Dedifferentiated amniotic fluid mesenchymal stem cell (primary cell): ENCODE measurements around the gene RANBP17.
"Not testable (repeated sequence)": the region's sequence is repeated elsewhere in the genome, so short reads cannot be mapped to it uniquely, and the experiment has no call there.

Source experiments
- DNase-seq: peaks from one replicate; pipeline ENCODE4 v3.0.0-alpha.2; 2016; ENCODE audit errors: extremely low spot score

Gene RANBP17

DNA sequence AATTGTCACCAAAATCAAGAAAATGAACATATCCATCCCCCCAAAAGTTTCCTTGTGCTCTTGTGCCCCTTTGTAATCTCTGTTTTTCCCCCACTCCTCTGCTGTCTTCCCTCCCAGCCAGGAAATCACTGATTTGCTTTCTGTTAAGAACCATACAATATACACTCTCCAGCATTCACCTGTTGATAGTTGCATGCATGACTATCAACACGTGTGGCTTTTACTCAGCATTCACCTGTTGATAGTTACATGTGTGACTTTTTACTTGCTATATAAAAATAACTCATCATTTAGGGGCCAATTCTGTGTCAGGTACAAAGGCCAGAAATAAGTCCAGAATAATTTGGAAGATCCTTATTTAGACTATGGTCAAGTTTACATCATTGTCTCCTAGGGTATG, 6.0 kb downstream of the RANBP17 start:
- no peak for DNase-seq

DNA sequence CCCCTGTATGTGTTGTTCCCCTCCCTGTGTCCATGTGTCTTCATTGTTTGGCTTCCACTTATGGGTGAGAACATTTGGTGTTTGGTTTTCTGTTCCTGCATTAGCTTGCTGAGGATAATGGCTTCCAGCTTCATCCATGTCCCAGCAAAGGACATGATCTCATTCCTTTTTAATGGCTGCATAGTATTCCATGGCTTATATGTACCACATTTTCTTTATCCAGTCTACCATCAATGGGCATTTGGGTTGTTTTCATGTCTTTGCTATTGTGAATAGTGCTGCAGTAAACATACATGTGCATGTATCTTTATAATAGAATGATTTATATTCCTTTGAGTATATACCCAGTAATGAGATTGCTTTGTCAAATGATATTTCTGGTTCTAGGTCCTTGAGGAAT, 8.6 kb downstream of the RANBP17 start:
- DNase-seq = not testable (repeated sequence)

DNA sequence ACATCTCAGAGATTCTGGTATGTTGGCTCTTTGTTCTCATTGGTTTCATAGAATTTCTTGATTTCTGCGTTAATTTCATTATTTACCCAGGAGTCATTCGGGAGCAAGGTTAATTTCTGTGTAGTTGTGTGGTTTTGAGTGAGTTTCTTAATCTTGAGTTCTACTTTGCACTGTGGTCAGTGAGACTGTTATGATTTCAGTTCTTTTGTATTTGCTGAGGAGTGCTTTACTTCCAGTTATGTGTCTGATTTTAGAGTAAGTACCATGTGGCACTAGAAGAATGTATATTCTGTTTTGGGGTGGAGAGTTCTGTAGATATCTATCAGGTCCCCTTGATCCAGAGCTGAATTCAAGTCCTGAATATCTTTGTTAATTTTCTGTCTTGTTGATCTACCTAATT, 12.2 kb downstream of the RANBP17 start:
- DNase-seq = no peak

DNA sequence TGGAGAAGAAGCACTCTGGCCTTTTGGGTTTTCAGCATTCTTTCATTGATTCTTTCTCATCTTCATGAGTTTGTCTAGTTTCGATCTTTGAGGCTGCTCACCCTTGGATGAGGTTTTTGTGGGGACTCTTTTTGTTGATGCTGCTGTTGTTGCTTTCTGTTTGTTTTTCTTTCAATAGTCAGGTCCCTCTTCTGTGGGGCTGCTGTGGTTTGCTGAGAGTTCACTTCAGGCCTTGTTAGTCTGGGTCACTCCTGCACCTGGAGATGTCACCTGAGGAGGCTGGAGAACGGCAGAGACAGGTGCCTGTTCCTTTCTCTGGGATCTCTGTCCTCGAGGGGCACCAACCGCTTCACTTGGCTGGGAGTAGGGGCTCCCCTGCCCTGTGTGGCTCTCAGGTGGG, 14.0 kb downstream of the RANBP17 start:
- DNase-seq = no peak

DNA sequence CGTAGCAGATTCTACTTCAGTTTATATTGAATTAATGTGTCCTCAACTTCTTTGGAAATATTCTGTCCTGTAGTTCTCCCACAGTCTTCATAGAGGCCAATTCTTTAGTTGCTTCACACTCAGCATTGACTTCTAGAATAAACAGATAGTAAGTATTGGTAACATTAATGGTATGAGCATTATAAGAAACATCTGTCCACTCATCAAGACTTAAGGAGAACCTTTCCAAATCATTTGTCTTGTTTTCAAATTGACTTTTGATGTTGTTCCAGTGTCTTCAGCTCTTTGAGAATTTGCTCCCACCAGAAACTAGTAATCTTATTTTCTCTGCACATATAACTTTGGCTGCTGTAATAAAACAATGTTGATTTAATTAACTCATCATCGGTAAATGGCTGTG, 18.3 kb downstream of the RANBP17 start:
- no peak for DNase-seq

DNA sequence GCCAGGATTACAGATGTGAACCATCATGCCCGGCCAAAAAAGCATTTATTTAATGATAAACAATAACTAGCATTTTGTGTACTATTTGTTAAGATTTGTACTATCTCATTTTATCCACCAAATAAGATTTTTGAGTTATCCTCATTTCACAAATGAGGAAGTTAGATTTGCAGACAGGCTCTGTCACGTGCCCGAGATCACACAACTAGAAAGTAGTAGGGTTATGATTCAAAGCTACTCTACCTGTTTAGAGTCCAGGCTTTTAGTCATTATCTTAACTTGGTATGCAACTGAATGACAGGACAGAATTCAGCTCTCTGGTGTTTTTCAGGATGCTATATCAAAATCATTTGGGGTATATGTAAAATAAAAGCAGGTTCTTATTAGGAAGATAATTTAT, 20.5 kb downstream of the RANBP17 start:
- no peak for DNase-seq

DNA sequence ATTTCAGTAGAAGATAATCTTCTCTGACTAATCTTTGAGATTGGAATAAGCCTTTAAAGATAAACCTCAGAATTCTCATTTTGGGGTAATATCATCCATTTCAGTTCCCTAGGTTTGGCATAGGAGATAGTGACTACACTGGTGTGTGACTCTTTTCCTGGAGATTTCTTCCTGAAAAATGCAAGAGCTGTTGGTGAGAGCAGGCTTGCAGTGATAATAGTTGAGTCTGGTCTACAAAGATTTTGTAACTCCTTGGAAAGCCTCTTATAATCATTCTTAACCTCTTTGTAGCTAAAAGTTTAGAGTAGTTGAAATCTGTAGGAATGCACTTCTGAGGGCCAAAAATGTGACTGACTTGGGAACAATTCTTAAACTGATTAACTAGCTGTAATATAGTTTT, 23.4 kb downstream of the RANBP17 start:
- DNase-seq = no peak

DNA sequence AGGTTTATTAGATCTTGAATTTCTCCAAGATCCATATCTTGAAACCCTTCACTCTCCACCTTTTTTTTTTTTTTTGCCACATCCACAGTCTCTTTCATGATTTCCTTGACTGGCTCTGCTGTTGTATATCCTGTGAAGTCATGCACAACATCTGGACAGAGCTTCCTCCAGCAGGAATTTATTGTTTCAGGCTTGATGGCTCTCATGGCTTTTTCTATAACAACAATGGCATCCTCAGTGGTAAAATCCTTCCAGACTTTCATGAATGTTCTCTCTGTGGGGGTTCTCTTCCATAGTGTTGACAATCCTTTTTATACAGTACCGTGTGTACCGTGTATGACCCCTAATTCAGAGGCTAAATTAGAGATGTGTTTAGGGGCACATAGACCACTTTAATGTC, 24.0 kb downstream of the RANBP17 start:
- DNase-seq = no peak

DNA sequence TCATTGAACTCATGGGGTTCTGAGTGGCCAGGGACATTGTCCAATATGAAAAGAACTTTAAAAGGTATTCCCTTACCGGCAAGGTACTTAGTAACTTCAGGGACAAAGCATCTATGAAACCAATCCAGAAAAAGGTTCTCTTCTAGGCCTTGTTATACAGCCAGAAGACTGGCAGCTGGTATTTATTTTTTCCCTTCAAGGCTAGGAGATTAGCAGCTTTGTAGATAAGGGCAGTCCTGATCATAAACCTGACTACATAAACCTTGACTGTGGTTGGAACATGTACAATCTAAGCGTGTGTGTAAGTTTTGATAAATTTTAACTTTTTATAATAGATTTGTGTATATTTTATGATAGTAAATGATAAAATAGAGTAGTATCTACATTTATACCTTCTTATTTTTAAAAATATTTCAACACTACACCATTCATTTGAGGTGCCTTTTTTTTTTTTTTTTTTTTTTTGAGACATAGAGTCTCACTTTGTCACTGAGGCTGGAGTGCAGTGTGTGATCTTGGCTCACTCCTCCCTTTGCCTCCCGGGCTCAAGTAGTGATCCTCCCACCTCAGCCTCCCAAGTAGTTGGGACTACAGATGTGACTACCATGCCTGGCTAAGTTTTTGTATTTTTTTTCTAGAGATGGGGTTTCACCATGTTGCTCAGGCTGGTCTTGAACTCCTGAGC, 24.5 kb downstream of the RANBP17 start:
- DNase-seq = no peak

DNA sequence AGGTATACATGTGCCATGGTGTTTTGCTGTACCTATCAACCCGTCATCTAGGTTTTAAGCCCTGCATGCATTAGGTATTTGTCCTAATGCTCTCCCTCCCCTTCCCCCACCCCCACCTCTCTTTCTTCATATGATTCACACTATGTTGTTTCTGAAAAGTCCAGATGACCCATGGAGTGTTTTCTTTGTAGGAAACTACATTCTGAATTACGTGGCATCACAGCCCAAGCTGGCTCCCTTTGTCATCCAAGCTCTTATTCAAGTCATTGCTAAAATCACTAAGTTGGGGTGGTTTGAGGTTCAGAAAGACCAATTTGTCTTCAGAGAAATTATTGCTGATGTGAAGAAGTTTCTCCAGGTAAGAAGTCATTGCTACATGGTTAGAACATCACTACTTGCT, 30.4 kb downstream of the RANBP17 start:
- DNase-seq = no peak

DNA sequence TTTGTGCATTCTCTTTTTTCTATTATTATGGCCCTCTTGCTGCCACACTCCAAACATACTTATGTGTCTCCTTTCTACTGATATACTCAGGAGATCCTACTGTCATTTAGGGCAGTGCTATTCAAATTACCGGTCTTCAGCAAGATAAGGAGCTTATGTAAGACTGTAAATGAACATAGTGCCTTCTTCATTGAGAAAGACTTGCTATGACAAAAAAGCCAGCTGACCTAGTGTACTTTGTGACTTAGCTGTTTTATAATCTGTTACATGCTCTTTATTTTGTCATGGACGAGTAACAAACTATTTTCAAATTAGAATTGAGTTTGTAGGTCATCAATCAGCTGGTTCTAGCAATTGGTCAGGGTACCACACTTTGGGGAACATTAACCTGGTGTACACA, 32.8 kb downstream of the RANBP17 start:
- DNase-seq = no peak

DNA sequence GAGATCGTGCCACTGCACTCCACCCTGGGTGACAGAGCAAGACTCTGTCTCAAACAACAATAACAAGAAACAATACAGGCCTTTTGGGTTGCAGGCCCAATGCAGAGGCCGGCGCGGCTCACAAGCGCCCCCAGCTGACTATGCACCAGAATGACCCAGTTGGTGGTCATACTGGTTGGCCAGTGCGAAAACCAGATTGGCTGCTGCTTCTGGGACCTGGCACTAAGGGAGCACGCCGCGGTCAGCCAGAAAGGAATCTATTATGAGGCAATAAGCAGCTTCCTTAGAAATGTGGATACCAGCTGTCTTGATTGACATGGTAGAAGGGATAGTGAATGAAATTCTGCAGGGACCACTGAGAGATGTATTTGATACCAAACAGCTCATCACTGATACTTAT, 35.0 kb downstream of the RANBP17 start:
- DNase-seq = no peak

DNA sequence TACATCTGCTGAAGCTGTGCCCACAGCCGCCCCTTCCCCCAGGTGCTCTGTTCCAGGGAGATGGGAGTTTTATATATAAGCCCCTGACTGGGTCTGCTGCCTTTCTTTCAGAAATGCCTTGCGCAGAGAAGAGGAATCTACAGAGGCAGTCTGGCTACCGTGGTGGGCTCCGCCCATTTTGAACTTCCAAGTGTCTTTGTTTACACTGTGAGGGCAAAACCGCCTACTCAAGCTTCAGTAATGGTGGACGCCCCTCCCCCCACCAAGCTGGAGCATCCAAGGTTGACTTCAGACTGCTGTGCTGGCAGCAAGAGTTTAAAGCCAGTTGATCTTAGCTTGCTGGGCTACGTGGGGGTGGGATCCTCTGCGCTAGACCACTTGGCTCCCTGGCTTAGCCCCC, 41.3 kb downstream of the RANBP17 start:
- no peak for DNase-seq

DNA sequence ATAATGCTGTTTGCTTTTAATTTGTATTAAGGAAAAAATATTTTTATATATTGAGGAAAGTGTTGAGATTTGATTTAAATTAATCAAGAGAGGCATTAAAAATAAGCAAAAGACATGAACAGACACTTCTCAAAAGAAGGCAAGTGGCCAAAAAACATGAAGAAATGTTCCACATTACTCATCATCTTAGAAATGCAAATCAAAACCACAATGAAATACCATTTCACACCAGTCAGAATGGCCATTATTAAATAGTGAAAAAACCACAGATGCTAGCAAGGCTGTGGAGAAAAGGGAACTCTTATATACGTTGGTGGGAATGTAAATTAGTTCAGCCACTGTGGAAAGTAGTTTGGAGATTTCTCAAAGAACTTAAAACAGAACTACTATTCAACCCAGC, 45.9 kb downstream of the RANBP17 start:
- DNase-seq = no peak

DNA sequence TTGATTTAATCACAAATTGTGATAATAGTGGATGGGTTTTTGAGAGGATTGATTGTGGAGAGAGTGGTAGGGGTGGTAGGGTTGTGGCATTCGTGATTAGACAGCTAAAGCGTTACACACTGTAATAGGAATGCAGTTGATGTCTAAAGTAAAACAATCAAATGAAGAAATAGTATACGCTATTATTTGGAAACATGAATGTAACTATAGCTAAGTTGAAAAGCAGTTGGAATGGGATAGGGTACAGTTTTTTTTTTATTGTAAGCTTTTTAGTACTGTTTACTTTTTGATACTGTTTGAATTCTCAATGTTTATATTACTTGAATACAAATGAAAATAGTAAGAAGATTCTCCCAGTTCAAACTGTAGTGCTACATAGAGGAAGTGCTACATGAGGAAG, 51.8 kb downstream of the RANBP17 start:
- no peak for DNase-seq

DNA sequence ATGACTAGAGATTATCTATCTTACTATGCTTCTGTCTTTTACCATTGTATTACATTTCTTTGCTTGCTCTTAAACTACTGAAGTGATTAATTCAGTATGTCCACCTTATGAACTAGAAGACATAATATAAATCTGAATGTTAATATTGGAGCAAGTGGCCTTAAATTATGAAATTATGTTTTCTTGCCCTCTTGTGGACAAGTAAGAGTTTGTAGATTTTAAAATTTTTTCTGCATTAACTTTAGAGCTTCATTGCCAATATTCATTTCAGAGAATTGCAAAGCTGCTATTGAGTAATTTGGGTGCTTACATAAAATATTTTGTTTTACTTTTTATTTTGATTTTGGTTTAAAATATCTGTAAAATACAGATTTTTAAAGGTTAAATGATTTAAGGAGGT, 55.3 kb downstream of the RANBP17 start:
- peak; percentile 38 for DNase-seq

DNA sequence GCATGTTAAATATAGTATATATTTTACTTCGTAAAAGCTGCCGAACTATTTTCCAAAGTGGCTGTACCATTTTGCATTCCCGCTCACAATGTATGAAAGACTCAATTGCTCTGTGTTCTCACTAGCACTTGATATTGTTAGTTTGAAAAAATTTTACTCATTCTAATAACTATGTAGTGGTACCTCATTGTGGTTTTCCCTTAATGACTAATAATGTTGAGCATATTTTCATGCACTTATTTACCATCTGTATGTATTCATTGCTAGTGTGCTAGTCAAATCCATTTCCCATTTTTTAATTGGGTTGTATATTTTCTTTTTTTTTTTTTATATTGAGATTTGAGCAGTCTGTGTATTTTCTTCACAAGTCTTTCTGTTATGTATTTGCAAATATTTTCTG, 58.4 kb downstream of the RANBP17 start:
- no peak for DNase-seq

DNA sequence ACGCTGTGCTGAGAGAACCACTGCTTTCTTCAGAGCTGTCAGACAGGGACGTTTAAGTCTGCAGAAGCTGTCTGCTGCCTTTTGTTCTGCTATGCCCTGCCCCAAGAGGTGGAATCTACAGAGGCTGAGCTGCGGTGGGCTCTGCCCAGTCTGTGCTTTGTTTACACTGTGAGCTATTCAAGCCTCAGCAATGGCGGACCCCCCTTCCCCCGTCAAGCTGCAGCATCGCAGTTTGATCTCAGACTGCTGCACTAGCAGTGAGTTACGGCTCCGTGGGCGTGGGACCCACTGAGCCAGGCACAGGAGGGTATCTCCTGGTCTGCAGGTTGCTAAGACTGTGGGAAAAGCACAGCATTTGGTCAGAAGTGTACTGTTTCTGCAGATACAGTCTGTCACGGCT, 60.5 kb downstream of the RANBP17 start:
- DNase-seq = not testable (repeated sequence)

DNA sequence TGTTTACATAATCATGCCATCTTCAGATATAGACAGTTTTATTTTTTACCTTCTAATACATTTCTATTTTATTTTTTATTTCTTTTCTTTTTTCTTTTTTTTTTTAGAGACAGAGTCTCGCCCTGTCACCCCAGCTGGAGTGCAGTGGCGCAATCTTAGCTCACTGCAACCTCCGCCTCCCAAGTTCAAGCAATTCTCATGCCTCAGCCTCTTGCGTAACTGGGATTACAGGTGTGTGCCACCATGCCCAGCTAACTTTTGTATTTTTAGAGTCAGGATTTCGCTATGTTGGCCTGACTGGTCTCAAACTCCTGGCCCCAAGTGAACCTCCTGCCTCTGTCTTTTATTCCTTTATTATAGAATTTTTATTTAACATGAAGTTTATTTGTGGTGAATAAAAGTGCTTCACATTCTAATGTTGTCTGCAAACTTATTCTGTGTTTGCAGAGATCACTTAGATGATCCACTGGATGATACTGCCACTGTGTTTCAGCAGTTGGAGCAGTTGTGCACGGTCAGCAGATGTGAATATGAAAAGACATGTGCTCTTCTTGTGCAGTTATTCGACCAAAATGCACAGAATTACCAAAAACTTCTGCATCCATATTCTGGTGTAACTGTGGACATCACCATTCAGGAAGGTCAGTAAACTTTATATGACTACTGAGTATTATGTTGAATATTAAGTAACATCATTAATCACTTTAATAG, 62.2 kb downstream of the RANBP17 start:
- DNase-seq = no peak

DNA sequence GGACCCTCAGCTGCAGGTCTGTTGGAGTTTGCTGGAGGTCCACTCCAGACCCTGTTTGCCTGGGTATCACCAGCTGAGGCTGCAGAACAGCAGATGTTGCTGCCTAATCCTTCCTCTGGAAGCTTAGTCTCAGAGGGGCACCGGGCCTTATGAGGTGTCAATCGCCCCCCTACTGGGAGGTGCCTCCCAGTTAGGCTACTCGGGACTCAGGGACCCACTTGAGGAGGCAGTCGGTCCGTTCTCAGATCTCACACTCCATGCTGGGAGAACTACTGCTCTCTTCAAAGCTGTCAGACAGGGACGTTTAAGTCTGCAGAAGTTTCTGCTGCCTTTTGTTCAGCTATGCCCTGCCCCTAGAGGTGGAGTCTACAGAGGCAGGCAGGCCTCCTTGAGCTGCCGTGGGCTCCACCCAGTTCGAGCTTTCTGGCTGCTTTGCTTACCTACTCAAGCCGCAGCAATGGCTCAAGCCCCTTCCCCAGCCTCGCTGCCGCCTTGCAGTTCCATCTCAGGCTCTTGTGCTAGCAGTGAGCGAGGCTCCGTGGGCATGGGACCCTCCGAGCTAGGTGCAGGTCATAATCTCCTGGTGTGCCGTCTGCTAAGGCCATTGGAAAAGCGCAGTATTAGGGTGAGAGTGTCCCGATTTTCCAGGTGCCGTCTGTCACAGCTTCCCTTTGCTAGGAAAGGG, 73.9 kb downstream of the RANBP17 start:
- not testable (repeated sequence) for DNase-seq

DNA sequence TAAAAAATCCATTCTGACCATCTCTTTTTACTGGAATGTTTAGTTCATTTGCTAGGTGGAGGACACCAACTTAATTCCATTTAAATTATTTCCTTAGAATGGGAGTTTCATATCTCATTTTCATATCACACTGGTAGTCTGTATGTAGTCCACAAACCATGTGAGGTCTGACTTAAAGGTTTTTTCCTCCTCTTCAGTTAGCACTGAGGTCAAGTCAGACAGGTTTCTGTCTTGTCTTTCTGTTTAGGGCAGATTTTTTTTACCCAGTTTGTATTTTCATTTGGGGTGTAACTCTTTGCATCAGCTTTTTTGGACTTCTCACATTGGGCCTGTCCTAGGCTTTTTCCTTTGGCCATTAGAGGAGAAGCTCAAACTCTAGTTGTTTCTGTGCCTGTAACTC, 75.3 kb downstream of the RANBP17 start:
- no peak for DNase-seq

DNA sequence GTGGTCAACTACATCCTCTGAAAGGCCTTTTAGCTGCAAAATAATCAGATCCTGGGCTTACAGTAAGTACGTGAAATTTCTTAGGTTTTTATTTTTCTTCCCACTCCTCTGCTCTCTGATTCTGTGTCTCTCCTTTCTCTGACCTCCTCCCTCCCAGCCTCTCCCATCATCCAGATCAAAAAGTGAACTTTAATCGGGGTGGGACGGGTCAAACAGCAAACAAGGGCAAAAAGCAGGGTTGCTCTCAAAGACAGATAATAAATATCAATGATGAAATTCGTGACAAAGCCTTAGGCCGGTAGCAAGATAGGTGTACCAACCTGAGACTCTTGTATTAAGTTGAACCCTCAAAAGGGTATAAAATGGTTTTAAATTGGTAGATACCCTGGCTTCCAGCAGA, 76.1 kb downstream of the RANBP17 start:
- no peak for DNase-seq

DNA sequence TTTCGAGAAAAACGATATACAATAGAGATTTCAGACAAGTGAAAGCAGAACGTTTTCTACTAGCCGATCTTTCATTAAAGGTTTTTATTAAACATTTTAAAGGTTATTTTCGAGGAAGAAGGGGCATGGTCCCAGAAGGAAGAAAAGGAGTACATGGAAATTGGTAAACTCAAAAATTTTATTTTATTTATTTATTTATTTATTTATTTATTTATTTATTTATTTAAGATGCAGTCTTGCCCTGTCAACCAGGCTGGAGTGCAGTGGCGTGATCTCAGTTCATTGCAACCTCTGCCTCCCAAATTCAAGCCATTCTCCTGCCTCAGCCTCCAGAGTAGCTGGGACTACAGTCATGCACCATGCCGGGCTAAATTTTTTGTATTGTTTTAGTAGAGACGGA, 77.4 kb downstream of the RANBP17 start:
- DNase-seq = no peak
